RWPE2 (cell line): ENCODE data around the gene SINHCAF.
"Not testable (repeated sequence)": the region's sequence is repeated elsewhere in the genome, so short reads cannot be mapped to it uniquely, and the experiment has no call there.

Source experiments
- ATAC-seq: fragments of 200-7000 bp; cut with Tn5 transposase; 3 replicates; pipeline ENCODE4 v1.9.1; 2021; ENCODE audit warnings: low read depth
- DNase-seq: peaks from one replicate; pipeline ENCODE4 v3.0.0-alpha.2; 2020; ENCODE audit warnings: low spot score
- H3K27ac ChIP-seq: fragments of 450-650 bp; 2 replicates; pipeline ENCODE4 v1.5.1; 2017; ENCODE audit warnings: mild to moderate bottlenecking; ENCODE audit not compliant: poor library complexity, severe bottlenecking
- H3K27me3 ChIP-seq: fragments of 250-450 bp; sonication (Bioruptor Pico); 2 replicates; pipeline ENCODE4 v1.5.1; 2021; ENCODE audit warnings: mild to moderate bottlenecking, moderate library complexity; ENCODE audit not compliant: insufficient read depth, poor library complexity, severe bottlenecking
- H3K36me3 ChIP-seq: fragments of 250-450 bp; sonication (Bioruptor Pico); 2 replicates; pipeline ENCODE4 v1.5.1; 2020; ENCODE audit warnings: low read depth, mild to moderate bottlenecking, moderate library complexity
- H3K4me1 ChIP-seq: fragments of 250-450 bp; sonication (Bioruptor Pico); 2 replicates; pipeline ENCODE4 v1.5.1; 2021; ENCODE audit warnings: mild to moderate bottlenecking, moderate library complexity; ENCODE audit not compliant: insufficient read depth, poor library complexity, severe bottlenecking
- H3K4me3 ChIP-seq: fragments of 250-450 bp; sonication (Bioruptor Pico); 2 replicates; pipeline ENCODE4 v1.5.1; 2021; ENCODE audit warnings: mild to moderate bottlenecking, moderate library complexity; ENCODE audit not compliant: severe bottlenecking
- H3K9me3 ChIP-seq: fragments of 250-450 bp; sonication (Bioruptor Pico); 2 replicates; pipeline ENCODE4 v1.5.1; 2021; ENCODE audit warnings: mild to moderate bottlenecking, moderate library complexity; ENCODE audit not compliant: severe bottlenecking
- TF ChIP-seq, protein P1 (sequence below): fragments of 450-650 bp; IDR thresholded peaks from one replicate; pipeline ENCODE4 v1.5.1; 2017; ENCODE audit warnings: mild to moderate bottlenecking, moderate library complexity; ENCODE audit not compliant: poor library complexity, severe bottlenecking

The SINHCAF gene

DNA sequence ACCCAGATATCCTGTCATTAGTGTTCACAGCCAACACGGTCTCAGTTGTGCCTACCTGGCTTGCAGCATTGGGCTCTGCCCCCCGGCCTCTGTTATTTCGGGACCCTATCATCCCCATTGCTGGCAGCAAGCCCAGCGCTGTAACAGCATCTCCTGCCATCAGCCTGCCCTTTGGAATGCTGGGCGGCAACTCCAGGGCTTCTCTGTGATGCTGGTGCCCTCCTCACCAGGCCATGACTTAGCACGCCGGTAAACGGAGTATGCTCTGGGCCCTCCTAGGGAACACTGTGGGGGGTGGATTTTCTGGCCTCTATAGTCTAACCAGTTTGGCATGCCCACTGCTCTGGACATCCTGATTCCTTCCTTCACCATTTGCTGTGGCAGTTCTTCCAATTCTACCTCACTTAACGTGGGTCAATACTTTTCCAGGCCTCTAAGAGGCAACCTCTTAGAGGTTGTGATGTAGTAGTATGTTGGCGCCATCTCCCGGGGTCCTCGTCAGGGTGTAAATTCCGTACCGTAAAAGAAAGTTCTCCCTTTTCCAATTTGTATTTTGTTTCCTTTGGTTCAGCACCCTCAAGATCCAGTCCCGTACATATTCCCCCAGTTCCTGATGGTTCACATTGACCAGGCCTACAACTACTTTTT, 80.0 kb downstream of the SINHCAF start:
- Histone ChIP-seq H3K36me3 (no peaks in the 10 kb centered on the region), H3K4me1 (peaks cover 8% of the 10 kb centered on the region)

DNA sequence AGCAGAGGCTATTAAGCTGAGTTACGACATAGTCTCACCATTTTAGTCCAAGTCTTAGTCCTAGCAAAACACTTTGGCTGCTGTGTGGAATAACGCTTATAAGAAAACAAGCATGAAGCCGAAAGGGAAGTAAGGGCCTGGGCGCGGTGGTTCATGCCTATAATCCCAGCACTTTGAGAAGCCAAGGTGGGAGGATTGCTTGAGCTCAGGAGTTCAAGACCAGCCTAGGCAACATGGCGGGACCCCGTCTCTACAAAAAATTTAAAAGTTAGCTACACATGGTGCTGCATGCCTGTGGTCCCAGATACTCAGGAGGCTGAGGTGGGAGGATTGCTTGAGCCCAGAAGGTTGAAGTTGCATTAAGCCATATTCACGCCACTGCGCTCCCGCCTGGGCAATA, 83.5 kb downstream of the SINHCAF start:
- H3K27ac ChIP-seq, H3K36me3 ChIP-seq, ATAC-seq, H3K27me3 ChIP-seq, H3K4me1 ChIP-seq, DNase-seq, H3K4me3 ChIP-seq, H3K9me3 ChIP-seq: not testable (repeated sequence)

More for the DNA sequence above, 80.0 kb downstream of the SINHCAF start:
- no peaks in the 10 kb centered on the region for H3K27me3 ChIP-seq
- 0 out of 3 replicates have a peak, but pooled peaks have one; percentile 10 for ATAC-seq
- no peak for DNase-seq
- TF ChIP-seq, protein P1, sequence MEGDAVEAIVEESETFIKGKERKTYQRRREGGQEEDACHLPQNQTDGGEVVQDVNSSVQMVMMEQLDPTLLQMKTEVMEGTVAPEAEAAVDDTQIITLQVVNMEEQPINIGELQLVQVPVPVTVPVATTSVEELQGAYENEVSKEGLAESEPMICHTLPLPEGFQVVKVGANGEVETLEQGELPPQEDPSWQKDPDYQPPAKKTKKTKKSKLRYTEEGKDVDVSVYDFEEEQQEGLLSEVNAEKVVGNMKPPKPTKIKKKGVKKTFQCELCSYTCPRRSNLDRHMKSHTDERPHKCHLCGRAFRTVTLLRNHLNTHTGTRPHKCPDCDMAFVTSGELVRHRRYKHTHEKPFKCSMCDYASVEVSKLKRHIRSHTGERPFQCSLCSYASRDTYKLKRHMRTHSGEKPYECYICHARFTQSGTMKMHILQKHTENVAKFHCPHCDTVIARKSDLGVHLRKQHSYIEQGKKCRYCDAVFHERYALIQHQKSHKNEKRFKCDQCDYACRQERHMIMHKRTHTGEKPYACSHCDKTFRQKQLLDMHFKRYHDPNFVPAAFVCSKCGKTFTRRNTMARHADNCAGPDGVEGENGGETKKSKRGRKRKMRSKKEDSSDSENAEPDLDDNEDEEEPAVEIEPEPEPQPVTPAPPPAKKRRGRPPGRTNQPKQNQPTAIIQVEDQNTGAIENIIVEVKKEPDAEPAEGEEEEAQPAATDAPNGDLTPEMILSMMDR, result no peak
- H3K4me3 ChIP-seq, result no peak overlapping the region
- no peak overlapping the region for H3K27ac ChIP-seq
- H3K9me3 ChIP-seq, result no peaks in the 10 kb centered on the region

DNA sequence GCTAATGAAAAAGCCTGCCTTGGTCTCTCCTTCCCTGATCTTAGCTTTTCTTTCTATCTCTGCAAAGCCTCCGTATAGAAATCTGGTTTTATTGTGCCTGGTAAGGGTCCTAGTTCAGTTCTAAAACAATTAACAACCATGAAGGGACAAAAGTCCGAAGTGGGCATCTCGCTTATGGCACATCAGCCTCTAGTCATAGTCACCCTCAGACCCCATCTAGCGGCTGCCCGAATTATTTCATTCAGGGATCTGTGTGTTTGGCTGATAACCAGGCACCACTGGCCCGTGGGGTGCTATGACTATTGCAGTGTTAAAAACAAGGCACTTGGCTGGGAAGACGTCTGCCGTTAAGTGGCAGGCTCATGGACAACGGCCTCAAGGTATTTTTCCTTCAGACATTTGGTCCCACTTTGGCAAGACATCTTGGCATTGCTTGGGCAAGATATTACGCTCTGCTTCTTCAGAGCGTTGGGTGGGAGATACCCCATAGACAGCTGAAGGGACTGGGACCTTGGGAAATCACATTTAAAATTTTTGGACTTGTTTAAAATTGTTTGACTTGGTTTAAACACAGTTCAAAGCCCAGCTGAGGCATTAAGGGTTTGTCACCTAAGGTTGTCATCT, 87.1 kb downstream of the SINHCAF start:
- Histone ChIP-seq H3K36me3 (no peaks in the 10 kb centered on the region), H3K9me3 (no peaks in the 10 kb centered on the region), H3K27ac (no peak overlapping the region), H3K27me3 (no peaks in the 10 kb centered on the region), H3K4me1 (no peaks in the 10 kb centered on the region), H3K4me3 (no peak overlapping the region)
- no peak for DNase-seq
- TF ChIP-seq, protein P1, result peak; percentile 59
- peak; percentile 62; the same call in 1 of the 3 replicates for ATAC-seq

DNA sequence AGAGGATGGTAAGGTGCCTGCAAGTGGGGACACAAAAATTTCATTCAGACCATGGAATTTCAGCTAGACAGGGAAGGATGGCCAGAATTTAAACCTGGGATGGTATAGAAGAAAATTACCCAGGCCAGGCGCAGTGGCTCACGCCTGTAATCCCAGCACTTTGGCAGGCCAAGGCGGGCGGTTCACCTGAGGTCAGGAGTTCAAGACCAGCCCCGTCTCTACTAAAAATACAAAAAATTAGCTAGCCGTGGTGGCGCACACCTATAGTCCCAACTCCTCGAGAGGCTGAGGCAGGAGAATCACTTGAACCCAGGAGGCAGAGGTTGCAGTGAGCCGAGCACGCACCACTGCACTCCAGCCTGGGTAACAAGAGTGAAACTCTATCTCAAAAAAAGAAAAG, 87.6 kb downstream of the SINHCAF start:
- H3K27me3 ChIP-seq, H3K27ac ChIP-seq, H3K36me3 ChIP-seq, DNase-seq, H3K4me3 ChIP-seq, H3K4me1 ChIP-seq, H3K9me3 ChIP-seq, ATAC-seq: not testable (repeated sequence)

DNA sequence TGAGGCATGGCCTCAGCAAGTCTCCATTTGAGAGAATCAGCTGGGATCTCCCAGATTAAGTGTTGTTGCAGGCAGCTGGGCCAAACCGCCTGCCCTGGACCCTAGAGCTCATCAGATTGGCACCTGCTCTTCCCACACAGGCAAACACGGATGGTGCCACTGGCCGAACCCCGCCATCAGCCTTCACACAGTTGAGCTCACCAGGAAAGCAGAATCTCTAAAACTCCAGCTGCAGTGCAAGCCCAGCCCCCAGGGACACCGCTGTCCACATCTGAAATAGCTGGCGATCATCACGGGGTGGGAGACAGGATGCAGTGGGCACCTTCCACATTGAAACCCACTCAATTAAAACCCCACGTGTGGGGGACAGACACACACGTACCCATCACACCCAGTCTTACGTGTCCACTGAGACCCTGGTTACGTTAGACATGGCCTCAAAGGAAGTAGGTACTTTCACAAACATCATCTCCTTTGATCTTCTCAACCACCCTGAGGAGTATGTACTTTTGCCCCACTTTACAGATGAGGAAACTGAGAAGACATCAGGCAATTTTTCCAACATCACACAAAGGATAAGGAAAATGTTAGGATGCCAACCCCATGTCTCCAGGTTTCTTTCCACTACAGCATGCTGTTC, 88.8 kb downstream of the SINHCAF start:
- Histone ChIP-seq H3K27me3 (no peaks in the 10 kb centered on the region), H3K36me3 (no peaks in the 10 kb centered on the region), H3K27ac (no peak overlapping the region), H3K4me3 (no peak overlapping the region), H3K9me3 (no peaks in the 10 kb centered on the region), H3K4me1 (no peaks in the 10 kb centered on the region)
- TF ChIP-seq, protein P1, result no peak
- DNase-seq, result no peak
- no peak for ATAC-seq
